Rectal smooth muscle tissue (tissue), 1 donor: ENCODE data around the gene RANBP9.

Experiments
- H3K27ac ChIP-seq: one replicate; pipeline ENCODE4 v1.7.0; 2013; ENCODE audit warnings: low read depth, low read length, inconsistent platforms
- H3K27me3 ChIP-seq: one replicate; pipeline ENCODE4 v1.7.0; 2013; ENCODE audit warnings: low read length; ENCODE audit not compliant: control insufficient read depth, insufficient read depth
- H3K36me3 ChIP-seq: one replicate; pipeline ENCODE4 v1.7.0; 2013; ENCODE audit warnings: low read length; ENCODE audit not compliant: control insufficient read depth, insufficient read depth
- H3K4me1 ChIP-seq: one replicate; pipeline ENCODE4 v1.7.0; 2013; ENCODE audit warnings: low read length; ENCODE audit not compliant: control insufficient read depth, insufficient read depth
- H3K4me3 ChIP-seq: one replicate; pipeline ENCODE4 v1.7.0; 2013; ENCODE audit warnings: low read length
- H3K9ac ChIP-seq: one replicate; pipeline ENCODE4 v1.7.0; 2013; ENCODE audit warnings: low read length

The RANBP9 gene

GRCh38 chr6:13683038-13683437 lies 28.6 kb downstream of the RANBP9 start:
- peaks cover 3% of the 10 kb centered on the region for H3K4me1 ChIP-seq

GRCh38 chr6:13682346-13682745 lies 29.3 kb downstream of the RANBP9 start:
- H3K9ac ChIP-seq = no peak overlapping the region
- no peaks in the 10 kb centered on the region for H3K4me1 ChIP-seq
- no peak overlapping the region for H3K4me3 ChIP-seq
- no peaks in the 10 kb centered on the region for H3K36me3 ChIP-seq
- no peaks in the 10 kb centered on the region for H3K27me3 ChIP-seq
- no peak overlapping the region for H3K27ac ChIP-seq

More at GRCh38 chr6:13683038-13683437, 28.6 kb downstream of the RANBP9 start:
- no peak overlapping the region for H3K9ac ChIP-seq
- H3K4me3 ChIP-seq = no peak overlapping the region
- no peaks in the 10 kb centered on the region for H3K36me3 ChIP-seq
- no peaks in the 10 kb centered on the region for H3K27me3 ChIP-seq
- no peak overlapping the region for H3K27ac ChIP-seq

GRCh38 chr6:13681305-13682061 lies 30.2 kb downstream of the RANBP9 start:
- Histone ChIP-seq H3K27ac (no peak overlapping the region), H3K4me3 (no peak overlapping the region), H3K27me3 (no peaks in the 10 kb centered on the region), H3K4me1 (no peaks in the 10 kb centered on the region), H3K9ac (no peak overlapping the region), H3K36me3 (no peaks in the 10 kb centered on the region)

- no peaks in the 10 kb centered on the region for H3K27me3 ChIP-seq
- no peaks in the 10 kb centered on the region for H3K36me3 ChIP-seq
- H3K4me1 ChIP-seq = no peaks in the 10 kb centered on the region
- no peak overlapping the region for H3K9ac ChIP-seq
- H3K4me3 ChIP-seq = no peak overlapping the region
- no peak overlapping the region for H3K27ac ChIP-seq
These were observed 31.1 kb downstream of the RANBP9 start for GRCh38 chr6:13680448-13680968.

- Histone ChIP-seq H3K27ac (no peak overlapping the region), H3K9ac (no peak overlapping the region), H3K27me3 (no peaks in the 10 kb centered on the region), H3K4me3 (no peak overlapping the region), H3K4me1 (no peaks in the 10 kb centered on the region), H3K36me3 (no peaks in the 10 kb centered on the region)
These were observed 31.6 kb downstream of the RANBP9 start for GRCh38 chr6:13679996-13680395.

GRCh38 chr6:13678255-13678983 lies 33.2 kb downstream of the RANBP9 start:
- H3K27me3 ChIP-seq = no peaks in the 10 kb centered on the region
- no peaks in the 10 kb centered on the region for H3K4me1 ChIP-seq
- H3K27ac ChIP-seq = no peak overlapping the region
- no peak overlapping the region for H3K4me3 ChIP-seq
- no peaks in the 10 kb centered on the region for H3K36me3 ChIP-seq
- no peak overlapping the region for H3K9ac ChIP-seq

GRCh38 chr6:13677878-13678254 lies 33.8 kb downstream of the RANBP9 start:
- Histone ChIP-seq H3K36me3 (no peaks in the 10 kb centered on the region), H3K4me1 (no peaks in the 10 kb centered on the region), H3K4me3 (peak overlapping the region; percentile 4), H3K9ac (no peak overlapping the region), H3K27ac (no peak overlapping the region), H3K27me3 (no peaks in the 10 kb centered on the region)

GRCh38 chr6:13676551-13677156 lies 35.0 kb downstream of the RANBP9 start:
- no peak overlapping the region for H3K9ac ChIP-seq
- no peaks in the 10 kb centered on the region for H3K36me3 ChIP-seq
- no peak overlapping the region for H3K4me3 ChIP-seq
- H3K27me3 ChIP-seq = no peaks in the 10 kb centered on the region
- H3K27ac ChIP-seq = no peak overlapping the region
- no peaks in the 10 kb centered on the region for H3K4me1 ChIP-seq

GRCh38 chr6:13674533-13675190 lies 37.0 kb downstream of the RANBP9 start:
- H3K4me1 ChIP-seq = no peaks in the 10 kb centered on the region
- no peak overlapping the region for H3K4me3 ChIP-seq
- no peak overlapping the region for H3K27ac ChIP-seq
- H3K27me3 ChIP-seq = no peaks in the 10 kb centered on the region
- no peak overlapping the region for H3K9ac ChIP-seq
- no peaks in the 10 kb centered on the region for H3K36me3 ChIP-seq

- H3K27ac ChIP-seq = no peak overlapping the region
- H3K9ac ChIP-seq = no peak overlapping the region
- no peaks in the 10 kb centered on the region for H3K4me1 ChIP-seq
- no peak overlapping the region for H3K4me3 ChIP-seq
- no peaks in the 10 kb centered on the region for H3K36me3 ChIP-seq
- no peaks in the 10 kb centered on the region for H3K27me3 ChIP-seq
These were observed 37.7 kb downstream of the RANBP9 start for GRCh38 chr6:13673825-13674444.

- no peaks in the 10 kb centered on the region for H3K27me3 ChIP-seq
- H3K27ac ChIP-seq = no peak overlapping the region
- H3K4me1 ChIP-seq = no peaks in the 10 kb centered on the region
These were observed 38.3 kb downstream of the RANBP9 start for GRCh38 chr6:13673368-13673767.

GRCh38 chr6:13672904-13673303 lies 38.7 kb downstream of the RANBP9 start:
- Histone ChIP-seq H3K9ac (no peak overlapping the region), H3K4me1 (no peaks in the 10 kb centered on the region), H3K36me3 (no peaks in the 10 kb centered on the region), H3K27me3 (no peaks in the 10 kb centered on the region), H3K4me3 (no peak overlapping the region), H3K27ac (no peak overlapping the region)

More at GRCh38 chr6:13673368-13673767, 38.3 kb downstream of the RANBP9 start:
- Histone ChIP-seq H3K36me3 (no peaks in the 10 kb centered on the region), H3K9ac (no peak overlapping the region), H3K4me3 (no peak overlapping the region)
